H9 (cell line): ENCODE measurements around the gene IFNL3. TPM values are rescaled to one million over a fixed set of nuclear protein-coding genes. Genes with fewer than 3 reads are reported as not detected.

Experiments used
- DNase-seq: peaks from one replicate; pipeline ENCODE4 v3.0.0-alpha.2; 2017
- H2AFZ ChIP-seq: one replicate; pipeline ENCODE4 v1.6.1; 2013; ENCODE audit warnings: mild to moderate bottlenecking, low read length, control low read depth, moderate library complexity
- H2AK5ac ChIP-seq: 2 replicates; pipeline ENCODE4 v1.6.1; 2013; ENCODE audit warnings: low read length, control low read depth, mixed read lengths; ENCODE audit not compliant: insufficient read length
- H2BK120ac ChIP-seq: one replicate; pipeline ENCODE4 v1.6.1; 2013; ENCODE audit warnings: low read depth, mild to moderate bottlenecking, low read length, control low read depth, inconsistent platforms; ENCODE audit not compliant: poor library complexity, severe bottlenecking
- H2BK12ac ChIP-seq: 2 replicates; pipeline ENCODE4 v1.6.1; 2013; ENCODE audit warnings: low read length, control low read depth, mixed read lengths, low read depth; ENCODE audit not compliant: insufficient read length
- H2BK15ac ChIP-seq: 2 replicates; pipeline ENCODE4 v1.6.1; 2013; ENCODE audit warnings: low read depth, low read length, control low read depth
- H2BK20ac ChIP-seq: one replicate; pipeline ENCODE4 v1.6.1; 2013; ENCODE audit warnings: low read depth, mild to moderate bottlenecking, low read length, control low read depth, inconsistent platforms; ENCODE audit not compliant: poor library complexity, severe bottlenecking
- H2BK5ac ChIP-seq: 2 replicates; pipeline ENCODE4 v1.6.1; 2013; ENCODE audit warnings: low read length, control low read depth, mixed read lengths; ENCODE audit not compliant: insufficient read length
- H3K14ac ChIP-seq: 2 replicates; pipeline ENCODE4 v1.6.1; 2013; ENCODE audit warnings: low read length, control low read depth; ENCODE audit not compliant: insufficient read depth
- H3K18ac ChIP-seq: 2 replicates; pipeline ENCODE4 v1.6.1; 2013; ENCODE audit warnings: low read depth, mild to moderate bottlenecking, mixed read lengths, low read length, control low read depth; ENCODE audit not compliant: insufficient read length
- H3K23ac ChIP-seq: 2 replicates; pipeline ENCODE4 v1.6.1; 2013; ENCODE audit warnings: low read length, control low read depth, mixed read lengths, low read depth; ENCODE audit not compliant: insufficient read length
- H3K23me2 ChIP-seq: 2 replicates; pipeline ENCODE4 v1.6.1; 2013; ENCODE audit warnings: low read depth, mild to moderate bottlenecking, mixed read lengths, low read length, control low read depth; ENCODE audit not compliant: insufficient read length, poor library complexity, severe bottlenecking
- H3K27ac ChIP-seq: 2 replicates; pipeline ENCODE4 v1.5.1; 2013; ENCODE audit warnings: low read length, control low read depth, mixed read lengths, low read depth; ENCODE audit not compliant: insufficient read length
- H3K27me3 ChIP-seq: 2 replicates; pipeline ENCODE4 v1.6.1; 2013; ENCODE audit warnings: low read length, control low read depth, inconsistent platforms; ENCODE audit not compliant: insufficient read depth
- H3K4ac ChIP-seq: 2 replicates; pipeline ENCODE4 v1.6.1; 2013; ENCODE audit warnings: low read depth, mild to moderate bottlenecking, control low read depth, inconsistent platforms, low read length, moderate library complexity
- H3K4me1 ChIP-seq: 2 replicates; pipeline ENCODE4 v1.6.1; 2013; ENCODE audit warnings: low read length, control low read depth, inconsistent platforms; ENCODE audit not compliant: insufficient read depth
- H3K4me2 ChIP-seq: 2 replicates; pipeline ENCODE4 v1.6.1; 2013; ENCODE audit warnings: low read length, control low read depth, mixed read lengths; ENCODE audit not compliant: insufficient read length, insufficient read depth
- H3K56ac ChIP-seq: 2 replicates; pipeline ENCODE4 v1.6.1; 2013; ENCODE audit warnings: low read depth, mild to moderate bottlenecking, mixed read lengths, low read length, control low read depth; ENCODE audit not compliant: insufficient read length
- H3K79me1 ChIP-seq: 2 replicates; pipeline ENCODE4 v1.6.1; 2013; ENCODE audit warnings: low read depth, mild to moderate bottlenecking, moderate library complexity, low read length, control low read depth, inconsistent platforms; ENCODE audit not compliant: insufficient read depth, poor library complexity, severe bottlenecking
- H3K79me2 ChIP-seq: 2 replicates; pipeline ENCODE4 v1.6.1; 2013; ENCODE audit warnings: low read length, control low read depth, inconsistent platforms; ENCODE audit not compliant: insufficient read depth
- H3K9ac ChIP-seq: 2 replicates; pipeline ENCODE4 v1.6.1; 2013; ENCODE audit warnings: low read length, control low read depth, mixed read lengths; ENCODE audit not compliant: insufficient read length; ENCODE audit errors: extremely low read depth
- H3K9me3 ChIP-seq: one replicate; pipeline ENCODE4 v1.6.1; 2013; ENCODE audit warnings: low read depth, low read length, inconsistent platforms; ENCODE audit not compliant: control insufficient read depth
- H3T11ph ChIP-seq: one replicate; pipeline ENCODE4 v1.6.1; 2013; ENCODE audit warnings: mild to moderate bottlenecking, low read length, control low read depth, inconsistent platforms
- H4K20me1 ChIP-seq: one replicate; pipeline ENCODE4 v1.6.1; 2013; ENCODE audit not compliant: control insufficient read depth, insufficient read length, insufficient read depth
- H4K5ac ChIP-seq: 2 replicates; pipeline ENCODE4 v1.6.1; 2013; ENCODE audit warnings: low read depth, mild to moderate bottlenecking, mixed read lengths, low read length, control low read depth; ENCODE audit not compliant: insufficient read length
- H4K8ac ChIP-seq: replicated peaks from 2 replicates; pipeline ENCODE4 v1.6.1; 2013; ENCODE audit warnings: low read length, control low read depth, mixed read lengths, low read depth; ENCODE audit not compliant: insufficient read length
- H4K91ac ChIP-seq: 2 replicates; pipeline ENCODE4 v1.6.1; 2013; ENCODE audit warnings: low read depth, mild to moderate bottlenecking, moderate library complexity, mixed read lengths, low read length, control low read depth; ENCODE audit not compliant: insufficient read length
- H3K27ac Mint-ChIP-seq, 3 experiments: 2 replicates in 2 of 3; 3 replicates in 1 of 3; pipeline ENCODE4 v1.8.0; 2020 to 2021; ENCODE audit warnings: mixed read lengths in 3 of 3, mild to moderate bottlenecking in 1 of 3, moderate library complexity in 1 of 3
- H3K27me3 Mint-ChIP-seq: 2 replicates; pipeline ENCODE4 v1.8.0; 2021; ENCODE audit warnings: low read depth, mild to moderate bottlenecking, moderate library complexity, mixed read lengths
- H3K36me3 Mint-ChIP-seq, 3 experiments: 2 replicates in 2 of 3; 3 replicates in 1 of 3; pipeline ENCODE4 v1.8.0; 2020 to 2021; ENCODE audit warnings: low read depth in 3 of 3, mixed read lengths in 3 of 3; ENCODE audit not compliant: insufficient read depth in 1 of 3
- H3K4me1 Mint-ChIP-seq, 2 experiments: 2 replicates each; pipeline ENCODE4 v1.8.0; 2020; ENCODE audit warnings: mixed read lengths in 2 of 2
- H3K4me3 Mint-ChIP-seq, 2 experiments: 2 replicates in 1 of 2; 3 replicates in 1 of 2; pipeline ENCODE4 v1.8.0; 2020 to 2021; ENCODE audit warnings: mild to moderate bottlenecking in 2 of 2, mixed read lengths in 2 of 2, moderate library complexity in 1 of 2
- H3K9me3 Mint-ChIP-seq, 2 experiments: 2 replicates in 1 of 2; 3 replicates in 1 of 2; pipeline ENCODE4 v1.8.0; 2020; ENCODE audit warnings: mild to moderate bottlenecking in 2 of 2, mixed read lengths in 2 of 2, moderate library complexity in 1 of 2
- WGBS: extraction: QIAGEN DNeasy Blood & Tissue Kit; methylation state at CpG from one replicate; pipeline ENCODE4 v1.1.7; 2013; ENCODE audit warnings: missing lambda C conversion rate, low lambda C conversion rate, mixed read lengths; ENCODE audit not compliant: insufficient read length; ENCODE audit errors: extremely low coverage; 5-methylcytosine and 5-hydroxymethylcytosine counted together
- total RNA-seq: library from RNA; stranded (reverse); gene quantifications from 2 replicates; pipeline ENCODE4 v1.2.1, GENCODE V29; 2021
- TF ChIP-seq, protein P1 (sequence below): fragments of 200-600 bp; sonication (generic); conservative IDR thresholded peaks from 3 replicates; pipeline ENCODE4 v1.8.0; 2021; ENCODE audit warnings: antibody characterized with exemption, mild to moderate bottlenecking

IFNL3 gene
- total RNA-seq, 1 experiment from 2014 or later = not detected

- Histone ChIP-seq H3K18ac (no peak overlapping the region), H3K79me2 (no peaks in the 10 kb centered on the region)
Measured at GRCh38 chr19:39237200-39238184, 7.3 kb downstream of the IFNL3 start.

More at GRCh38 chr19:39237200-39238184, 7.3 kb downstream of the IFNL3 start:
- Histone ChIP-seq H4K5ac (no peak overlapping the region), H3K9me3 (no peaks in the 10 kb centered on the region), H4K91ac (no peak overlapping the region), H3K27me3 (no peaks in the 10 kb centered on the region; the same call in 1 of the 2 replicates), H3K27ac (no peak overlapping the region), H3T11ph (no peak overlapping the region), H2AK5ac (no peak overlapping the region), H3K4me2 (no peak overlapping the region), H3K14ac (no peak overlapping the region; the same call in 1 of the 2 replicates), H3K4me1 (no peaks in the 10 kb centered on the region), H2BK20ac (no peak overlapping the region), H2BK5ac (no peak overlapping the region), H2BK12ac (no peak overlapping the region), H4K8ac (no peak overlapping the region), H3K56ac (no peak overlapping the region), H3K23ac (no peak overlapping the region), H4K20me1 (no peaks in the 10 kb centered on the region), H2AFZ (no peak overlapping the region), H3K9ac (no peak overlapping the region), H3K79me1 (no peaks in the 10 kb centered on the region), H3K4ac (no peak overlapping the region), H2BK15ac (no peak overlapping the region), H3K23me2 (no peaks in the 10 kb centered on the region), H2BK120ac (no peak overlapping the region)
- Mint-ChIP-seq H3K4me1 (peaks cover 0 to 4% of the 10 kb centered on the region in 2 experiments; a peak in 2 of 4 replicates), H3K27me3 (peaks cover 68% of the 10 kb centered on the region), H3K36me3 (no peaks in the 10 kb centered on the region), H3K9me3 (no peaks in the 10 kb centered on the region), H3K4me3 (no peak overlapping the region), H3K27ac (no peak overlapping the region)
- WGBS = no CpG with 5 or more reads among the region's 22 CpGs
- peak; percentile 71 for DNase-seq
- TF ChIP-seq, protein P1, sequence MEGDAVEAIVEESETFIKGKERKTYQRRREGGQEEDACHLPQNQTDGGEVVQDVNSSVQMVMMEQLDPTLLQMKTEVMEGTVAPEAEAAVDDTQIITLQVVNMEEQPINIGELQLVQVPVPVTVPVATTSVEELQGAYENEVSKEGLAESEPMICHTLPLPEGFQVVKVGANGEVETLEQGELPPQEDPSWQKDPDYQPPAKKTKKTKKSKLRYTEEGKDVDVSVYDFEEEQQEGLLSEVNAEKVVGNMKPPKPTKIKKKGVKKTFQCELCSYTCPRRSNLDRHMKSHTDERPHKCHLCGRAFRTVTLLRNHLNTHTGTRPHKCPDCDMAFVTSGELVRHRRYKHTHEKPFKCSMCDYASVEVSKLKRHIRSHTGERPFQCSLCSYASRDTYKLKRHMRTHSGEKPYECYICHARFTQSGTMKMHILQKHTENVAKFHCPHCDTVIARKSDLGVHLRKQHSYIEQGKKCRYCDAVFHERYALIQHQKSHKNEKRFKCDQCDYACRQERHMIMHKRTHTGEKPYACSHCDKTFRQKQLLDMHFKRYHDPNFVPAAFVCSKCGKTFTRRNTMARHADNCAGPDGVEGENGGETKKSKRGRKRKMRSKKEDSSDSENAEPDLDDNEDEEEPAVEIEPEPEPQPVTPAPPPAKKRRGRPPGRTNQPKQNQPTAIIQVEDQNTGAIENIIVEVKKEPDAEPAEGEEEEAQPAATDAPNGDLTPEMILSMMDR = no peak
